Common myeloid progenitor, CD34-positive (primary cell): ENCODE results near the gene TSSC4.

ENCODE experiments used
- CTCF ChIA-PET: fragments of 350-600 bp; sonication (Branson Sonifier 250); formaldehyde crosslinking; loops from one replicate; lab custom pipeline; 2021; ENCODE audit warnings: antibody characterized with exemption; lab: Charles Lee
- POLR2A ChIA-PET: fragments of 350-600 bp; sonication (Branson Sonifier 250); formaldehyde crosslinking; loops from one replicate; lab custom pipeline; 2021; ENCODE audit warnings: antibody characterized with exemption; lab: Charles Lee
- DNase-seq, 3 donors: peaks; one replicate each; pipeline versions ENCODE4 v3.0.0 to v3.0.0-alpha.2; 2013
- H3K27ac ChIP-seq, 2 experiments: 1 replicate in 1 of 2; 2 replicates in 1 of 2; pipeline ENCODE4 v1.7.0; 2013; ENCODE audit warnings: inconsistent platforms in 2 of 2, low read length in 2 of 2, mild to moderate bottlenecking in 2 of 2, low read depth in 1 of 2, moderate library complexity in 1 of 2; ENCODE audit not compliant: severe bottlenecking in 2 of 2, insufficient read depth in 1 of 2, poor library complexity in 1 of 2
- H3K27me3 ChIP-seq, 5 experiments: replicated peaks in 2 of 5; 1 replicate in 3 of 5; 2 replicates in 2 of 5; pipeline versions ENCODE4 v1.6.1 to v1.7.0; 2013; ENCODE audit warnings: low read length in 4 of 5, mild to moderate bottlenecking in 2 of 5, moderate library complexity in 2 of 5, inconsistent platforms in 1 of 5; ENCODE audit not compliant: insufficient read depth in 5 of 5, control insufficient read depth in 4 of 5
- H3K36me3 ChIP-seq, 4 experiments: 1 replicate in 2 of 4; 2 replicates in 2 of 4; pipeline versions ENCODE4 v1.6.1 to v1.7.0; 2013; ENCODE audit warnings: low read length in 3 of 4, control low read depth in 1 of 4, mild to moderate bottlenecking in 1 of 4; ENCODE audit not compliant: control insufficient read depth in 4 of 4, insufficient read depth in 4 of 4
- H3K4me1 ChIP-seq, 4 experiments: 1 replicate in 3 of 4; 2 replicates in 1 of 4; pipeline versions ENCODE4 v1.6.1 to v1.7.1; 2013; ENCODE audit warnings: low read length in 3 of 4, mild to moderate bottlenecking in 3 of 4, control low read depth in 1 of 4, inconsistent platforms in 1 of 4, moderate library complexity in 1 of 4; ENCODE audit not compliant: control insufficient read depth in 4 of 4, insufficient read depth in 4 of 4; ENCODE audit errors: control extremely low read depth in 1 of 4
- H3K4me3 ChIP-seq, 7 experiments: 1 replicate in 4 of 7; 2 replicates in 3 of 7; pipeline versions ENCODE4 v1.5.1 to v1.7.0; 2013; ENCODE audit warnings: mild to moderate bottlenecking in 7 of 7, low read length in 6 of 7, moderate library complexity in 6 of 7, inconsistent platforms in 2 of 7, low read depth in 2 of 7, control low read depth in 1 of 7; ENCODE audit not compliant: insufficient read depth in 4 of 7, control insufficient read depth in 1 of 7; ENCODE audit errors: extremely low read depth in 1 of 7
- H3K9me3 ChIP-seq, 5 experiments: 1 replicate in 4 of 5; 2 replicates in 1 of 5; pipeline versions ENCODE4 v1.6.1 to v1.7.1; 2013; ENCODE audit warnings: low read length in 4 of 5, mild to moderate bottlenecking in 2 of 5, inconsistent platforms in 1 of 5, low read depth in 1 of 5, moderate library complexity in 1 of 5; ENCODE audit not compliant: control insufficient read depth in 4 of 5, insufficient read depth in 2 of 5; ENCODE audit errors: control extremely low read depth in 1 of 5
- WGBS: methylation state at CpG from one replicate; pipeline ENCODE4 v1.1.5; 2013; ENCODE audit not compliant: insufficient coverage; 5-methylcytosine and 5-hydroxymethylcytosine counted together

The TSSC4 gene

GRCh38 chr11:2420502-2421225 lies 20.1 kb downstream of the TSSC4 start:
- H3K27ac ChIP-seq = no peak overlapping the region
- 35% methylated on average over 39 of the region's 44 CpGs for WGBS

GRCh38 chr11:2421226-2421994 lies 20.9 kb downstream of the TSSC4 start:
- H3K4me1 ChIP-seq = peaks cover 0 to 10% (median 9%) of the 10 kb centered on the region in 4 experiments
- H3K36me3 ChIP-seq = no peaks in the 10 kb centered on the region
- POLR2A ChIA-PET = interaction anchor here (0.7 to 1.0 kb wide), 2 partner anchors 56 to 255 kb away, joined by 3 to 4 read pairs; no protein-coding TSS in a partner anchor
- no peak overlapping the region for H3K4me3 ChIP-seq
- no peak overlapping the region for H3K27ac ChIP-seq
- H3K9me3 ChIP-seq = no peaks in the 10 kb centered on the region
- no peaks in the 10 kb centered on the region for H3K27me3 ChIP-seq
- 90% methylated on average over 16 of the region's 19 CpGs for WGBS
- CTCF ChIA-PET = interaction anchor here (0.7 to 11.4 kb wide), 29 partner anchors 9 to 605 kb away, joined by 3 to 284 read pairs (median 4); partner anchors contain the start of genes C11orf21, TSPAN32 and TSSC4
- no peak for DNase-seq

More at GRCh38 chr11:2420502-2421225, 20.1 kb downstream of the TSSC4 start:
- Histone ChIP-seq H3K4me3 (no peak overlapping the region), H3K9me3 (no peaks in the 10 kb centered on the region), H3K36me3 (no peaks in the 10 kb centered on the region), H3K4me1 (peaks cover 0 to 10% (median 9%) of the 10 kb centered on the region in 4 experiments), H3K27me3 (no peaks in the 10 kb centered on the region)
- peak; percentile 71 to 84 (median 81) for DNase-seq
- POLR2A ChIA-PET = interaction anchor here (0.5 to 1.0 kb wide), 2 partner anchors 25 to 254 kb away, joined by 3 read pairs; no protein-coding TSS in a partner anchor
- CTCF ChIA-PET = interaction anchor here (0.6 to 11.4 kb wide), 33 partner anchors 9 to 606 kb away, joined by 3 to 284 read pairs (median 4); partner anchors contain the start of genes C11orf21, TSPAN32 and TSSC4

- Histone ChIP-seq H3K36me3 (no peaks in the 10 kb centered on the region), H3K4me3 (no peak overlapping the region), H3K4me1 (peaks cover 0 to 10% (median 9%) of the 10 kb centered on the region in 4 experiments), H3K27ac (no peak overlapping the region), H3K27me3 (no peaks in the 10 kb centered on the region), H3K9me3 (no peaks in the 10 kb centered on the region)
- POLR2A ChIA-PET = no interaction called here
- WGBS = 93% methylated on average over 10 of the region's 17 CpGs
- CTCF ChIA-PET = interaction anchor here (1.2 to 11.4 kb wide), 10 partner anchors 20 to 531 kb away, joined by 3 to 284 read pairs (median 54); partner anchors contain the start of genes C11orf21, TSPAN32 and TSSC4
- no peak for DNase-seq
These were observed 21.4 kb downstream of the TSSC4 start for GRCh38 chr11:2421996-2422395.

GRCh38 chr11:2422461-2423156 lies 22.1 kb downstream of the TSSC4 start:
- Histone ChIP-seq H3K4me1 (peaks cover 0 to 10% (median 9%) of the 10 kb centered on the region in 4 experiments), H3K27me3 (no peaks in the 10 kb centered on the region), H3K27ac (no peak overlapping the region), H3K36me3 (no peaks in the 10 kb centered on the region), H3K9me3 (no peaks in the 10 kb centered on the region), H3K4me3 (no peak overlapping the region)
- no peak for DNase-seq
- WGBS = 96% methylated on average over 11 of the region's 14 CpGs
- ChIA-PET POLR2A (interaction anchor here (1.1 kb wide), 1 partner anchor 118 kb away, joined by 5 read pairs; no protein-coding TSS in a partner anchor), CTCF (interaction anchor here (0.8 to 11.4 kb wide), 9 partner anchors 14 to 467 kb away, joined by 3 to 284 read pairs (median 64); partner anchors contain the start of genes C11orf21, TSPAN32 and TSSC4)

- POLR2A ChIA-PET = interaction anchor here (0.5 to 1.1 kb wide), 2 partner anchors 118 to 454 kb away, joined by 5 to 6 read pairs; no protein-coding TSS in a partner anchor
- no peaks in the 10 kb centered on the region for H3K27me3 ChIP-seq
- H3K9me3 ChIP-seq = no peaks in the 10 kb centered on the region
These were observed 22.8 kb downstream of the TSSC4 start for GRCh38 chr11:2423157-2424025.

More at GRCh38 chr11:2423157-2424025, 22.8 kb downstream of the TSSC4 start:
- DNase-seq = no peak
- Histone ChIP-seq H3K27ac (no peak overlapping the region), H3K36me3 (no peaks in the 10 kb centered on the region), H3K4me3 (no peak overlapping the region), H3K4me1 (peaks cover 0 to 10% (median 9%) of the 10 kb centered on the region in 4 experiments)
- WGBS = 95% methylated on average over 26 of the region's 26 CpGs
- CTCF ChIA-PET = interaction anchor here (0.8 to 11.4 kb wide), 8 partner anchors 13 to 467 kb away, joined by 3 to 284 read pairs (median 68); partner anchors contain the start of genes C11orf21, TSPAN32 and TSSC4
